Esophagus squamous epithelium (tissue), 4 donors: ENCODE data around the gene TULP4.
"Not testable (repeated sequence)": the region's sequence is repeated elsewhere in the genome, so short reads cannot be mapped to it uniquely, and the experiment has no call there.

Experiments
- CTCF ChIP-seq, 6 experiments: fragments of 450-650 bp in 4 of 6; fragments of 200-600 bp in 2 of 6; sonication (generic) in 2 of 6; IDR thresholded peaks; one replicate each; pipeline ENCODE4 v1.5.1; 2016 to 2019; ENCODE audit warnings: antibody characterized with exemption in 6 of 6, mild to moderate bottlenecking in 4 of 6, moderate library complexity in 4 of 6
- POLR2A ChIP-seq, 4 donors: fragments of 450-650 bp; IDR thresholded peaks; one replicate each; pipeline ENCODE4 v1.6.1; 2017; ENCODE audit warnings: antibody characterized with exemption in 4 of 4, mild to moderate bottlenecking in 4 of 4, moderate library complexity in 3 of 4

GRCh38 chr6:158295976-158296853 lies 16.1 kb upstream of the TULP4 start:
- TF ChIP-seq CTCF, POLR2A (IDR thresholded peaks at IDR 0.05): not testable (repeated sequence)
